Dermis lymphatic vessel endothelial cell (primary cell): ENCODE measurements around the gene TTC21A. TPM values are rescaled to one million over a fixed set of nuclear protein-coding genes. Genes with fewer than 3 reads are reported as not detected.

ENCODE experiments used
- total RNA-seq: library from RNA; depleted of rRNA; stranded (reverse); fragments of >200 nt; gene quantifications from 2 replicates; pipeline ENCODE4 v1.2.1, GENCODE V29; 2014

The TTC21A gene
- 1.3 and 1.4 TPM in 2 replicates for total RNA-seq

GRCh38 chr3:39107388-39108199 is at the start of gene TTC21A, which contains the start of gene GORASP1:
TTC21A (plus strand) TSS chr3:39107680; CDS start chr3:39107838, 158 bp downstream.
GORASP1 (minus strand) TSS chr3:39107627; CDS start chr3:39107541, 86 bp downstream.

Other genes with a start within 250 kb of the TTC21A start
- gene SCN11A, start 55.7 kb upstream of the TTC21A start, total RNA-seq = under 0.01 and 0.09 TPM in 2 replicates
- gene WDR48, start 55.7 kb upstream of the TTC21A start, total RNA-seq = 37.2 and 49.9 TPM in 2 replicates
- 27.1 and 31.3 TPM in 2 replicates for gene GORASP1, start 53 bp upstream of the TTC21A start, total RNA-seq
- 8.9 and 9.7 TPM in 2 replicates for gene CSRNP1, start 45.9 kb downstream of the TTC21A start, total RNA-seq
- not detected in 2 replicates for gene XIRP1, start 84.9 kb downstream of the TTC21A start, total RNA-seq
- gene CX3CR1, start 172.4 kb downstream of the TTC21A start, total RNA-seq = not detected in 2 replicates
- not detected in 2 replicates for gene CCR8, start 222.0 kb downstream of the TTC21A start, total RNA-seq